ACHN (cell line): ENCODE results near the gene FAM180B.
"Not testable (repeated sequence)": the region's sequence is repeated elsewhere in the genome, so short reads cannot be mapped to it uniquely, and the experiment has no call there.

ENCODE experiments used
- DNase-seq: peaks from one replicate; pipeline ENCODE4 v3.0.0-alpha.2; 2015
- in situ Hi-C: cut with HindIII; loops from 2 replicates; pipeline ENCODE4 v1.10.0; 2017; ENCODE audit warnings: low sequenced_read_pairs, low pct_ligation_motif_present, low pct_unique_long_range_greater_than_20kb

The FAM180B gene

GRCh38 chr11:47628026-47628425 lies 41.5 kb downstream of the FAM180B start:
- in situ Hi-C loops, result no loop called here

GRCh38 chr11:47631473-47631872 lies 45.0 kb downstream of the FAM180B start:
- no peak for DNase-seq
- in situ Hi-C loops, result no loop called here

More at GRCh38 chr11:47628026-47628425, 41.5 kb downstream of the FAM180B start:
- DNase-seq, result no peak

- in situ Hi-C loops, result not testable (repeated sequence)
Measured at GRCh38 chr11:47636331-47636730, 49.9 kb downstream of the FAM180B start.

More at GRCh38 chr11:47636331-47636730, 49.9 kb downstream of the FAM180B start:
- DNase-seq, result not testable (repeated sequence)
